ENCODE data around the gene GALNT7. TPM values are rescaled to one million over a fixed set of nuclear protein-coding genes. Genes with fewer than 3 reads are reported as not detected.

The GALNT7 gene
- total and polyA plus RNA-seq, 10 of the 15 experiments (the other 5 are each of a cell fraction or from before 2014, with no cell fraction given) = 14.2 to 33.2 (median 28.9) TPM

DNA sequence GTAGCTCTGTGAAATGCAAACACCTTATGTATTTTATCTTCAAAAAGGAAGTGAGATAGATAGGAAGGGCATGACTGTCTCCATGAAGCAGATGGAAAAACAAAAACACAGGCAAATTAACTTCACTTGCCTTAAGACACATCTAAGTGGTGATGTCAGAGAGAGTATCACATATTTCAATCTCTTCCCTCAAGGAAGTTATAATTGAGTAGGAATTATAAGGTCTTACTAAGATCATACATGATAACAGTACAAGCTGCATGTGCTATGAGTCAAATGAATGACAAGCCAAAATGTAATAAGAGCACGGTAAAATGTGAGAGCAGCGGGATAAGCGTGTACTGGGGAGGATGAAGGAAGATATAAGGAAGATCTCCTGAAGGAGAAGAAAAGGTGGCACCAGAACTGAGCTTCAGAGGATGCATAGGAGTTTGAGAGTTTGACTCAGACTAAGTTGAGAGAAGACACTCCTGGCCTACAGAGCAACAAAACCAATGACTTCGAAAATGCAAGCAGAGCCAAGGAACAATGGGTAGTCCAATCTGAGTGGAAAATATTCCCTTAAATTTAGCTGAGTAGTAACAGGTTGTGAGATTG, 43.3 kb upstream of the GALNT7 start (continued):
- TF ChIP-seq CHD1 (IDR thresholded peaks at IDR 0.05; ENCODE audit: low read depth, low read length) (no peak), JUNB (IDR thresholded peaks at IDR 0.05) (no peak), ZNF217 (IDR thresholded peaks at IDR 0.05) (no peak), BMI1 (IDR thresholded peaks at IDR 0.05; ENCODE audit: borderline replicate concordance) (no peak), BCL11A (IDR thresholded peaks at IDR 0.05; ENCODE audit: low read depth, low read length) (no peak), GATAD2B (conservative IDR thresholded peaks at IDR 0.05; ENCODE audit: low read depth) (no peak), LARP7 (IDR thresholded peaks at IDR 0.05) (no peak)
- TF ChIP-seq, protein P1, sequence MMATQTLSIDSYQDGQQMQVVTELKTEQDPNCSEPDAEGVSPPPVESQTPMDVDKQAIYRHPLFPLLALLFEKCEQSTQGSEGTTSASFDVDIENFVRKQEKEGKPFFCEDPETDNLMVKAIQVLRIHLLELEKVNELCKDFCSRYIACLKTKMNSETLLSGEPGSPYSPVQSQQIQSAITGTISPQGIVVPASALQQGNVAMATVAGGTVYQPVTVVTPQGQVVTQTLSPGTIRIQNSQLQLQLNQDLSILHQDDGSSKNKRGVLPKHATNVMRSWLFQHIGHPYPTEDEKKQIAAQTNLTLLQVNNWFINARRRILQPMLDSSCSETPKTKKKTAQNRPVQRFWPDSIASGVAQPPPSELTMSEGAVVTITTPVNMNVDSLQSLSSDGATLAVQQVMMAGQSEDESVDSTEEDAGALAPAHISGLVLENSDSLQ (IDR thresholded peaks at IDR 0.05) = no peak

DNA sequence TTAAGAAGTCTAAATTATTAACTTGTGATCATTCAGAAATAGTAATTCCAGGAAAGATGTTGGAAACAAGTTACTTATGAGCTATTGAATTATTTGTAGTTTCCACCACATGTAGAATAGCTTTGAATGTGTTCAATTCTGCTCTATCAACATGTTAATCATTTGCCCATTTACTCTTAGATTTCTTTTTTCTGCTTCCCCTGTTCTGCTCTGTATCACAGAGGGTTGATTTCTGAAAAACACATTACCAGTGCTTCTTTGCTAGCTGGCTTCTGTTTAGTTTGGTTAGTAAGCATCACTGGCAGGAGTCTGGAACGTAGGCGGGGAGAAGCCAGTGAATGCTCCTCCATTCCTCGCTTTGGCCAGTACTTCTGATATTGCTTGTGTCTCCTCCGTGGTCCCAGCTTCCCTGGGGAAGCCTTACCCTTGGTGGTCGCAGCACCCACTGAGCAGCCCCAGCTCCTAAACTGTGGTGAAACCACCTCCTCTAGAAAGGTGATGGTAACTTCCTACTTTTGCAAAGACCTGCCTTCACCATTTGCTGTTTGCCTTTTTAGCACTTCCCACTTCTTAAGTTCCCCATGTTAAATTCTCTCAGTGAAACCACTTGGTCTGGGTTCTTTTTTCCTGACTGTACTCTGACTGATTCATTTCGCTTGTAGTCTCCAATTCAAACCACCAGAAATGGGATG, 40.3 kb upstream of the GALNT7 start:
- WGBS (ENCODE audit: insufficient coverage, insufficient replicate concordance, low lambda C conversion rate, missing lambda C conversion rate) = 54% methylated on average over 6 of the region's 6 CpGs
- no TSS peak for BruUV-seq (replicated peaks)
- ChIA-PET SMC1A (ENCODE audit: uncharacterized antibody, unreplicated experiment) (no interaction called here), CTCF (interaction anchor here (0.7 to 1.5 kb wide), 2 partner anchors 14 to 89 kb away, joined by 4 read pairs; no protein-coding TSS in a partner anchor), POLR2A (no interaction called here), RAD21 (ENCODE audit: unreplicated experiment) (no interaction called here)
- Histone ChIP-seq H3K27ac (ENCODE audit: control insufficient read depth, insufficient read depth) (no peak overlapping the region), H2AFZ (ENCODE audit: control insufficient read depth, low read depth, low read length) (no peak overlapping the region), H4K20me1 (ENCODE audit: control insufficient read depth, insufficient read depth) (no peaks in the 10 kb centered on the region), H3K27me3 (replicated peaks in 1 of 2; ENCODE audit: control insufficient read depth in 2 of 2, insufficient read depth in 2 of 2, low read length in 1 of 2) (no peaks in the 10 kb centered on the region), H3K4me2 (ENCODE audit: control insufficient read depth, insufficient read depth) (no peak overlapping the region), H3K79me2 (ENCODE audit: control insufficient read depth, insufficient read depth, low read length) (no peaks in the 10 kb centered on the region), H3K4me3 (no peak overlapping the region), H3K9ac (ENCODE audit: control insufficient read depth, insufficient read depth, low read length) (no peak overlapping the region), H3K36me3 (ENCODE audit: control insufficient read depth in 2 of 2, insufficient read depth in 2 of 2, low read length in 1 of 2) (no peaks in the 10 kb centered on the region), H3K9me3 (replicated peaks; ENCODE audit: control insufficient read depth, insufficient read depth, low read length) (no peaks in the 10 kb centered on the region), H3K4me1 (ENCODE audit: control insufficient read depth, insufficient read depth, low read length) (no peaks in the 10 kb centered on the region)
- DNase-seq (ENCODE audit: low read depth, low spot score) (no peak), FAIRE-seq (no peak), ATAC-seq (no peak)
- intact Hi-C loops (cut with micrococcal nuclease; ENCODE audit: unreplicated experiment) (no loop called here), in situ Hi-C loops (cut with MboI) (no loop called here)
- TF ChIP-seq POLR2AphosphoS5 (IDR thresholded peaks at IDR 0.05; ENCODE audit: low read length) = no peak
- no peak for TF ChIP-seq SMAD1 (IDR thresholded peaks at IDR 0.05; ENCODE audit: low read depth, partially characterized antibody)
- TF ChIP-seq, protein P2, sequence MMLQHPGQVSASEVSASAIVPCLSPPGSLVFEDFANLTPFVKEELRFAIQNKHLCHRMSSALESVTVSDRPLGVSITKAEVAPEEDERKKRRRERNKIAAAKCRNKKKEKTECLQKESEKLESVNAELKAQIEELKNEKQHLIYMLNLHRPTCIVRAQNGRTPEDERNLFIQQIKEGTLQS (IDR thresholded peaks at IDR 0.05; ENCODE audit: borderline replicate concordance, extremely low read depth, low read depth, low read length) = no peak
- TF ChIP-seq TCF7 (IDR thresholded peaks at IDR 0.05; ENCODE audit: borderline replicate concordance) = no peak
- no peak for TF ChIP-seq CEBPB (IDR thresholded peaks at IDR 0.05; ENCODE audit: borderline replicate concordance in 1 of 2, low read depth in 2 of 2, low read length in 2 of 2)
- TF ChIP-seq, protein P3, sequence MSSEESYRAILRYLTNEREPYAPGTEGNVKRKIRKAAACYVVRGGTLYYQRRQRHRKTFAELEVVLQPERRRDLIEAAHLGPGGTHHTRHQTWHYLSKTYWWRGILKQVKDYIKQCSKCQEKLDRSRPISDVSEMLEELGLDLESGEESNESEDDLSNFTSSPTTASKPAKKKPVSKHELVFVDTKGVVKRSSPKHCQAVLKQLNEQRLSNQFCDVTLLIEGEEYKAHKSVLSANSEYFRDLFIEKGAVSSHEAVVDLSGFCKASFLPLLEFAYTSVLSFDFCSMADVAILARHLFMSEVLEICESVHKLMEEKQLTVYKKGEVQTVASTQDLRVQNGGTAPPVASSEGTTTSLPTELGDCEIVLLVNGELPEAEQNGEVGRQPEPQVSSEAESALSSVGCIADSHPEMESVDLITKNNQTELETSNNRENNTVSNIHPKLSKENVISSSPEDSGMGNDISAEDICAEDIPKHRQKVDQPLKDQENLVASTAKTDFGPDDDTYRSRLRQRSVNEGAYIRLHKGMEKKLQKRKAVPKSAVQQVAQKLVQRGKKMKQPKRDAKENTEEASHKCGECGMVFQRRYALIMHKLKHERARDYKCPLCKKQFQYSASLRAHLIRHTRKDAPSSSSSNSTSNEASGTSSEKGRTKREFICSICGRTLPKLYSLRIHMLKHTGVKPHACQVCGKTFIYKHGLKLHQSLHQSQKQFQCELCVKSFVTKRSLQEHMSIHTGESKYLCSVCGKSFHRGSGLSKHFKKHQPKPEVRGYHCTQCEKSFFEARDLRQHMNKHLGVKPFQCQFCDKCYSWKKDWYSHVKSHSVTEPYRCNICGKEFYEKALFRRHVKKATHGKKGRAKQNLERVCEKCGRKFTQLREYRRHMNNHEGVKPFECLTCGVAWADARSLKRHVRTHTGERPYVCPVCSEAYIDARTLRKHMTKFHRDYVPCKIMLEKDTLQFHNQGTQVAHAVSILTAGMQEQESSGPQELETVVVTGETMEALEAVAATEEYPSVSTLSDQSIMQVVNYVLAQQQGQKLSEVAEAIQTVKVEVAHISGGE (CRISPR knock-in tag; IDR thresholded peaks at IDR 0.05) = no peak

Data from GM12878 (cell line).